Osteoblast (primary cell): ENCODE results near the gene FREM2. TPM values are rescaled to one million over a fixed set of nuclear protein-coding genes. Genes with fewer than 3 reads are reported as not detected.

ENCODE experiments used
- DNase-seq: peaks from one replicate; pipeline ENCODE4 v3.0.0; 2011; ENCODE audit warnings: low spot score, mixed read lengths; ENCODE audit not compliant: insufficient read length; ENCODE audit errors: missing footprints
- H2AFZ ChIP-seq: 2 replicates; pipeline ENCODE4 v1.6.0; 2011; ENCODE audit warnings: mild to moderate bottlenecking, low read length
- H3K27ac ChIP-seq: 2 replicates; pipeline ENCODE4 v1.5.1; 2011; ENCODE audit warnings: mild to moderate bottlenecking, low read depth, low read length, moderate library complexity
- H3K27me3 ChIP-seq: 2 replicates; pipeline ENCODE4 v1.6.0; 2012; ENCODE audit warnings: mild to moderate bottlenecking, control low read depth, inconsistent platforms, low read length, moderate library complexity; ENCODE audit not compliant: insufficient read depth
- H3K36me3 ChIP-seq: 2 replicates; pipeline ENCODE4 v1.5.1; 2011; ENCODE audit warnings: mild to moderate bottlenecking, low read length, control low read depth, moderate library complexity; ENCODE audit not compliant: insufficient read depth
- H3K4me1 ChIP-seq: 2 replicates; pipeline ENCODE4 v1.5.1; 2011; ENCODE audit warnings: mild to moderate bottlenecking, low read length, control low read depth, moderate library complexity; ENCODE audit not compliant: insufficient read depth
- H3K4me2 ChIP-seq: 2 replicates; pipeline ENCODE4 v1.6.0; 2011; ENCODE audit warnings: mild to moderate bottlenecking, low read length; ENCODE audit not compliant: insufficient read depth
- H3K4me3 ChIP-seq: fragments of 200-600 bp; sonication (generic); 3 replicates; pipeline ENCODE4 v1.5.1; 2012; ENCODE audit warnings: mild to moderate bottlenecking, low read length, inconsistent platforms; ENCODE audit not compliant: insufficient read depth
- H3K79me2 ChIP-seq: 2 replicates; pipeline ENCODE4 v1.6.0; 2012; ENCODE audit warnings: mild to moderate bottlenecking, low read length, control low read depth, inconsistent platforms; ENCODE audit not compliant: insufficient read depth
- H3K9me3 ChIP-seq: 2 replicates; pipeline ENCODE4 v1.5.1; 2011; ENCODE audit warnings: low read depth, low read length, control low read depth
- H4K20me1 ChIP-seq: 2 replicates; pipeline ENCODE4 v1.6.0; 2012; ENCODE audit warnings: mild to moderate bottlenecking, low read length, control low read depth; ENCODE audit not compliant: insufficient read depth
- total RNA-seq: library from RNA; depleted of rRNA; stranded (reverse); fragments of >200 nt; gene quantifications from 2 replicates; pipeline ENCODE4 v1.2.3, GENCODE V29; 2012
- TF ChIP-seq, protein P1 (sequence below): IDR thresholded peaks from 2 replicates; pipeline ENCODE4 v1.5.1; 2011; ENCODE audit warnings: mild to moderate bottlenecking, low read depth, low read length, moderate library complexity; ENCODE audit errors: extremely low read depth

Gene FREM2
- total RNA-seq, 1 donor: not detected

DNA sequence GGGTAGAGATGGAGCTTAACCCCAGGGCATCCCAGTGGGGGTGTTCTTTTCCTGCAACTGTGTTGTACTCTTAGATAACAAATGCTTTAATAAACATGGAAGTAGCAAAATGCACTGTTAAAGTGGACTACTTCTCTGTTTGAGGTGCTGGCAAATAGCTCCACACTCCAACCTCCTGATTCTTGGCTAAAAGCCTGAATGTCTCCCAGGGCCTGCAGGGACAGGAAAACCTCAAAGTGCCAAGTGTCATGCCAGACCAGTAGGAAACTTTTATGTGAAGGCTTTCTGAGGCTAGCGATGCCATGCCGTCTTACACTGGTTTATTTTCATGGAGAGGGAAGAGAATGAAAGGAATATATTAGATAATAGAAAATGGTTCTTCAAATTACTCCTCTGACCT, 6.8 kb downstream of the FREM2 start:
- Histone ChIP-seq H3K4me1 (no peaks in the 10 kb centered on the region), H3K27ac (no peak overlapping the region), H3K27me3 (no peaks in the 10 kb centered on the region), H3K36me3 (no peaks in the 10 kb centered on the region), H3K9me3 (no peaks in the 10 kb centered on the region), H3K79me2 (no peaks in the 10 kb centered on the region), H2AFZ (no peak overlapping the region), H3K4me3 (no peak overlapping the region), H4K20me1 (no peaks in the 10 kb centered on the region), H3K4me2 (no peak overlapping the region)
- TF ChIP-seq, protein P1, sequence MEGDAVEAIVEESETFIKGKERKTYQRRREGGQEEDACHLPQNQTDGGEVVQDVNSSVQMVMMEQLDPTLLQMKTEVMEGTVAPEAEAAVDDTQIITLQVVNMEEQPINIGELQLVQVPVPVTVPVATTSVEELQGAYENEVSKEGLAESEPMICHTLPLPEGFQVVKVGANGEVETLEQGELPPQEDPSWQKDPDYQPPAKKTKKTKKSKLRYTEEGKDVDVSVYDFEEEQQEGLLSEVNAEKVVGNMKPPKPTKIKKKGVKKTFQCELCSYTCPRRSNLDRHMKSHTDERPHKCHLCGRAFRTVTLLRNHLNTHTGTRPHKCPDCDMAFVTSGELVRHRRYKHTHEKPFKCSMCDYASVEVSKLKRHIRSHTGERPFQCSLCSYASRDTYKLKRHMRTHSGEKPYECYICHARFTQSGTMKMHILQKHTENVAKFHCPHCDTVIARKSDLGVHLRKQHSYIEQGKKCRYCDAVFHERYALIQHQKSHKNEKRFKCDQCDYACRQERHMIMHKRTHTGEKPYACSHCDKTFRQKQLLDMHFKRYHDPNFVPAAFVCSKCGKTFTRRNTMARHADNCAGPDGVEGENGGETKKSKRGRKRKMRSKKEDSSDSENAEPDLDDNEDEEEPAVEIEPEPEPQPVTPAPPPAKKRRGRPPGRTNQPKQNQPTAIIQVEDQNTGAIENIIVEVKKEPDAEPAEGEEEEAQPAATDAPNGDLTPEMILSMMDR: no peak
- no peak for DNase-seq

DNA sequence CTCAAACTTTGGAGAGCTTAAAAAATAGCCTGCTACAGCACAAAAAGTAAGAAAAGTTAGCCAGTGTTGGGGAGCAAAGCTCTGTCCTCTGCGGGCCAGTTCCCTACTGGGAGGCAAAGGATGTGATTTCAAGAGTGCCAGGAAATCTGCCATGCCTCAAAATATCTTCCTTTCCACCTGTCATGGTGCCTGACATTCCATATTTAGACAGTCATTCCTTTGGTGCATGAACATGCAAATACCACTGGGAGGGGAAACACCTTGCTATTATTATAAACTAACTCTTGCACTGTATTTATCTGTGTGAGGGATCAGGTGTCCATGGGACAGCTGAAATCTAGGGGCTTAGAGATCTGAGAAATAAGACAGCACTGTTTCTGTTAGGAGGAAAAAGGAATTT, 10.3 kb downstream of the FREM2 start:
- Histone ChIP-seq H3K4me1 (no peaks in the 10 kb centered on the region), H3K36me3 (no peaks in the 10 kb centered on the region), H2AFZ (no peak overlapping the region), H3K27ac (no peak overlapping the region), H3K9me3 (no peaks in the 10 kb centered on the region), H3K4me2 (no peak overlapping the region), H3K79me2 (no peaks in the 10 kb centered on the region), H3K4me3 (no peak overlapping the region), H4K20me1 (no peaks in the 10 kb centered on the region), H3K27me3 (no peaks in the 10 kb centered on the region)
- no peak for DNase-seq
- TF ChIP-seq, protein P1: no peak

DNA sequence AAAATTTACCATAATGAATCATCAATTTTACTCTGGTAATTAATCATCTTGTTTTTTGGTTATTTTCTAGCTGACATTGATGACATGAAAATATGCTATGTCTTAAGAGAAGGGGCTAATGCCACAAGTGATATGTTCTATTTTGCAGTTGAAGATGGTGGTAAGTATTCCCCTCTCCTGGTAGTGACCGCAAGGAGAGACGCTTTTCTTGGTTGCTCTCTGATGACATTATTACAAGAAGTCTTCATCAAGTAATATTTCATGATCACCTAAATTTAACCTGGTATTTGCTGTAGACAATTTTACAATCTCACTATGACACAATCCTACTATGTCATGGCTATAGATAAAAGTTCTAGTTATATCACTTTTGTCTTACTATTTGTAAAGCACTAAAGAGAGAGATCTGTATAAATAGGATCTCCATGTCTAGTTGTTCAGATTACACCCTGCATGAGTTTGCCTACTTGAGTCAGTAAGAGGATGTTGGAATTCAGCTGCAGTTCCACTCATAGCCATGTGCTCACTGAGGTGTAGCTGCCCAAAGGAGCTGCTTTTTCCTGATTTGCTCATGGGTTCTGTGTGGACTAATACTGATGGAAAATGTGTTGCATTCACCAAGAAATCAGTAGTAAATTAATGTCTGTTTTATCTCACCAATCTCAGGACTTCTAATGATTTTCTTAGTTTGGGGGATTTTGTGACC, 10.9 kb downstream of the FREM2 start:
- no peak overlapping the region for H2AFZ ChIP-seq
- H3K4me1 ChIP-seq: no peaks in the 10 kb centered on the region
- H4K20me1 ChIP-seq: no peaks in the 10 kb centered on the region
- H3K27ac ChIP-seq: no peak overlapping the region
- H3K4me3 ChIP-seq: no peak overlapping the region
- no peaks in the 10 kb centered on the region for H3K79me2 ChIP-seq
- no peaks in the 10 kb centered on the region for H3K9me3 ChIP-seq
- H3K36me3 ChIP-seq: no peaks in the 10 kb centered on the region
- TF ChIP-seq, protein P1: no peak
- no peak for DNase-seq
- H3K4me2 ChIP-seq: no peak overlapping the region
- H3K27me3 ChIP-seq: no peaks in the 10 kb centered on the region

DNA sequence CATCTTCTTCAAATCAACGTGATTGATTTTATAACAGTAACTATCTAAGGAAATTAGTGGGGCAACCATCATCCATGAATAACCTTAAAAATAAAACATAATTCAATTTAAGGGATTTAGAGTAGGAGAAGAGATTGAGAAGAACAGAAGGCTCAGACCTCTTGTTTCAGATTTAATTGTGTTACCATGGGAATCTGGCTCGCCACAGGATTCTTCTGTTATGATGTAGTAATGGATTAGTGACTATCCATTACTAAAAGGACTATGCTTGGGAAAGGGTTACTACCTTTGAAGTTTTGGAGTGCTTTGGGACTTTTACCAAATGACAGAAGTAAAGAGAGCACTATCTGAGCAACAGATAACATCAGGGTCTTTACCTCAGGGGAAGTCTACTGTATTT, 13.2 kb downstream of the FREM2 start:
- H3K27ac ChIP-seq: no peak overlapping the region
- H3K4me2 ChIP-seq: no peak overlapping the region
- no peak for DNase-seq
- TF ChIP-seq, protein P1: no peak
- H4K20me1 ChIP-seq: no peaks in the 10 kb centered on the region
- no peaks in the 10 kb centered on the region for H3K27me3 ChIP-seq
- H3K36me3 ChIP-seq: no peaks in the 10 kb centered on the region
- H3K9me3 ChIP-seq: no peaks in the 10 kb centered on the region
- H3K79me2 ChIP-seq: no peaks in the 10 kb centered on the region
- no peak overlapping the region for H2AFZ ChIP-seq
- no peaks in the 10 kb centered on the region for H3K4me1 ChIP-seq
- H3K4me3 ChIP-seq: no peak overlapping the region
